T-cell (primary cell): ENCODE results near the gene MYT1. TPM values are rescaled to one million over a fixed set of nuclear protein-coding genes. Genes with fewer than 3 reads are reported as not detected.
A peak's percentile ranks its signal among the peaks of the same experiment; 100 is the strongest.

Experiments used
- ATAC-seq, 4 experiments: fragments of 200-7000 bp in 3 of 4; fragments of 150-1000 bp in 1 of 4; cut with Tn5 transposase; replicated peaks in 1 of 4; 1 replicate in 3 of 4; 2 replicates in 1 of 4; pipeline ENCODE4 v1.10.0; 2021; ENCODE audit warnings: moderate library complexity in 3 of 4, mild to moderate bottlenecking in 2 of 4, moderate number of reproducible peaks in 1 of 4
- CTCF ChIA-PET, 2 donors: fragments of 300-600 bp; sonication (Branson Sonifier 250); formaldehyde crosslinking; loops; one replicate each; lab custom pipeline; 2022; ENCODE audit warnings: antibody characterized with exemption in 2 of 2; lab: Charles Lee
- POLR2A ChIA-PET, 2 donors: fragments of 300-600 bp; sonication (Branson Sonifier 250); formaldehyde crosslinking; loops; one replicate each; lab custom pipeline; 2022; ENCODE audit warnings: antibody characterized with exemption in 2 of 2; lab: Charles Lee
- DNase-seq, 35 experiments: peaks; one replicate each; pipeline versions ENCODE4 v3.0.0 to v3.0.0-alpha.2; 2013 to 2023
- H3K27ac ChIP-seq: one replicate; pipeline ENCODE4 v1.5.1; 2013; ENCODE audit warnings: low read length
- H3K27me3 ChIP-seq, 2 experiments: replicated peaks in 1 of 2; 1 replicate in 1 of 2; 2 replicates in 1 of 2; pipeline versions ENCODE4 v1.6.1 to v1.7.0; 2013; ENCODE audit warnings: low read length in 1 of 2, mixed read lengths in 1 of 2; ENCODE audit not compliant: control insufficient read depth in 2 of 2, insufficient read depth in 2 of 2; ENCODE audit errors: extremely low read depth in 1 of 2
- H3K36me3 ChIP-seq, 2 donors: 1 replicate in 1 of 2; 2 replicates in 1 of 2; pipeline versions ENCODE4 v1.6.1 to v1.7.0; 2013; ENCODE audit warnings: low read length in 1 of 2; ENCODE audit not compliant: control insufficient read depth in 2 of 2, insufficient read depth in 1 of 2; ENCODE audit errors: extremely low read depth in 1 of 2
- H3K4me1 ChIP-seq, 2 experiments: 1 replicate in 1 of 2; 2 replicates in 1 of 2; pipeline versions ENCODE4 v1.6.1 to v1.7.0; 2013; ENCODE audit warnings: low read length in 2 of 2, mixed read lengths in 1 of 2; ENCODE audit not compliant: insufficient read depth in 2 of 2, control insufficient read depth in 1 of 2; ENCODE audit errors: extremely low read depth in 1 of 2
- H3K4me3 ChIP-seq, 2 donors: 1 replicate in 1 of 2; 2 replicates in 1 of 2; pipeline versions ENCODE4 v1.5.1 to v1.7.0; 2013; ENCODE audit warnings: mild to moderate bottlenecking in 2 of 2, low read length in 1 of 2, moderate library complexity in 1 of 2; ENCODE audit not compliant: control insufficient read depth in 1 of 2; ENCODE audit errors: extremely low read depth in 1 of 2
- H3K9me3 ChIP-seq: 2 replicates; pipeline ENCODE4 v1.7.0; 2013
- H3K27ac Mint-ChIP-seq, 2 donors: one replicate each; pipeline ENCODE4 v1.8.0; 2020 to 2021; ENCODE audit warnings: mild to moderate bottlenecking in 2 of 2, mixed read lengths in 2 of 2
- H3K27me3 Mint-ChIP-seq, 2 donors: one replicate each; pipeline ENCODE4 v1.8.0; 2021 to 2022; ENCODE audit warnings: mixed read lengths in 2 of 2
- H3K36me3 Mint-ChIP-seq: one replicate; pipeline ENCODE4 v1.8.0; 2021; ENCODE audit warnings: mixed read lengths
- H3K4me1 Mint-ChIP-seq, 3 donors: one replicate each; pipeline ENCODE4 v1.8.0; 2020 to 2022; ENCODE audit warnings: mixed read lengths in 3 of 3, mild to moderate bottlenecking in 1 of 3
- H3K4me3 Mint-ChIP-seq, 3 donors: one replicate each; pipeline ENCODE4 v1.8.0; 2020 to 2022; ENCODE audit warnings: mild to moderate bottlenecking in 3 of 3, mixed read lengths in 3 of 3, moderate library complexity in 3 of 3
- H3K9me3 Mint-ChIP-seq, 3 donors: one replicate each; pipeline ENCODE4 v1.8.0; 2020 to 2022; ENCODE audit warnings: mixed read lengths in 3 of 3
- WGBS: methylation state at CpG from one replicate; pipeline ENCODE4 v1.1.5; 2013; ENCODE audit warnings: missing lambda C conversion rate; ENCODE audit not compliant: insufficient coverage; 5-methylcytosine and 5-hydroxymethylcytosine counted together
- total RNA-seq, 35 experiments: library from RNA in 6 of 35; stranded (reverse) in 6 of 35; fragments of 120-200 nt in 1 of 35; gene quantifications; one replicate each; pipeline versions ENCODE4 v1.2.1 to v1.2.4 and lab custom pipeline; 2013 to 2026

MYT1 gene
- total RNA-seq, 5 donors from 2014 or later (not counting 1 experiment from before 2014, with no cell fraction given): 0.06 TPM; not detected in 4

DNA sequence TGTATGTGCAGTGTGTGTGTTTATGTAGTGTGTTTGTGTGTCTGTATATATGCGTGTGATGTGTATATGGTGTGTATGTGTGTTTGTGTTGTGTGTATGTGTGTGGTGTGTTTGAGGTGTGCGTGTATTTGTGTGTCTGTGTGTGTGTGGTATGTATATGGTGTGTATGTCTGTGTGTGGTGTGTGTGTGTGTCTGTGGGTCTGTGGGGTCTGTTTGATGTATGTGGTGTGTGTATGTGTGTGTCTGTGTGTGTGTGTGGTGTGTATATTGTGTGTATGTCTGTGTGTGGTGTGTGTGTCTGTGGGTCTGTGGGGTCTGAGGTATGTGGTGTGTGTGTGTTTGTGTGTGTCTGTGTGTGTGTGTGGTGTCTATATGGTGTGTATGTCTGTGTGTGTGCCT lies 10.8 kb upstream of the MYT1 start:
- CTCF ChIA-PET: no interaction called here
- ATAC-seq: no peak
- peaks cover 0 to 1% of the 10 kb centered on the region in 2 donors for H3K27me3 Mint-ChIP-seq
- no peaks in the 10 kb centered on the region for H3K4me1 ChIP-seq
- H3K27ac Mint-ChIP-seq: no peak overlapping the region
- no peaks in the 10 kb centered on the region for H3K9me3 Mint-ChIP-seq
- peaks cover 0 to 29% of the 10 kb centered on the region in 2 experiments for H3K27me3 ChIP-seq
- POLR2A ChIA-PET: no interaction called here
- H3K9me3 ChIP-seq: no peaks in the 10 kb centered on the region
- H3K4me3 ChIP-seq: no peak overlapping the region
- 85% methylated on average over 2 of the region's 2 CpGs for WGBS
- H3K36me3 Mint-ChIP-seq: no peaks in the 10 kb centered on the region
- no peaks in the 10 kb centered on the region for H3K4me1 Mint-ChIP-seq
- H3K4me3 Mint-ChIP-seq: no peak overlapping the region
- H3K36me3 ChIP-seq: no peaks in the 10 kb centered on the region
- no peak overlapping the region for H3K27ac ChIP-seq
- no peak for DNase-seq

DNA sequence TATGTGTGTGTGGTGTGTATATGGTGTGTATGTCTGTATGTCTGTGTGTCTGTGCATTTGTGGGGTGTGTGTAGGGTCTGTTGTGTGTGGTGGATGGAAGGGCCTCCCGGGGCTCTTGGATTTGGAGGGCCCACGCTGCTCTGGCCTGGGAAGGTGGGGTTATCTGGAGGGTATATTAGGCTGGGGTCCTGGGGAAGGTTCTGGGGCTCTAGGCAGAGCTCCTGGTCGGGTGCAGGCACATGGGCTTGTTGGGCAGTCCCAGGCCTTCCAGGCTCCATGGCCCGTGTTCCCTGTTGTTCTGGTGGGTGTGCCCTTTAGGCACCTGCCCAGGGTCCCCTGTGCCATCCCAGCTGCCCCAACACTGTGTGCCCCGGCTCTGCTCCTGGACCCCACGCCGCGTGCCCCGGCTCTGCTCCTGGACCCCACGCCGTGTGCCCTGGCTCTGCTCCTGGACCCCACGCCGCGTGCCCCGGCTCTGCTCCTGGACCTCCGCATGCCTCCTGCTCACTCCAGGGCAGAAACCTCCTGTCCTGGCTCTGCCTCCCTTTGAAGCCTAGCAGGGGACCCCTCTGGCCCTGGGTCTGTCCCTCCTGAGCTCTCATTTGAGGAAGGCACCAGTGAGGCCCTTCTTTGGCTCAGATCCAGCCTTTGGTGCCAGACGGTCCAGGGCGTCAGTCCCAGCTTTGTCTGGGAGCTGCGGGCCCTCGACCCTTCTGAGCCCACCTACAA lies 10.2 kb upstream of the MYT1 start:
- no peaks in the 10 kb centered on the region for H3K4me1 ChIP-seq
- no peaks in the 10 kb centered on the region for H3K9me3 ChIP-seq
- POLR2A ChIA-PET: no interaction called here
- H3K4me1 Mint-ChIP-seq: no peaks in the 10 kb centered on the region
- ATAC-seq: no peak
- H3K27me3 ChIP-seq: peaks cover 0 to 32% of the 10 kb centered on the region in 2 experiments
- no peak overlapping the region for H3K4me3 Mint-ChIP-seq
- no peak overlapping the region for H3K27ac ChIP-seq
- H3K36me3 ChIP-seq: no peaks in the 10 kb centered on the region
- H3K27ac Mint-ChIP-seq: no peak overlapping the region
- peaks cover 3 to 4% of the 10 kb centered on the region in 2 donors for H3K27me3 Mint-ChIP-seq
- CTCF ChIA-PET: no interaction called here
- WGBS: 87% methylated on average over 20 of the region's 20 CpGs
- no peaks in the 10 kb centered on the region for H3K36me3 Mint-ChIP-seq
- no peak for DNase-seq
- no peaks in the 10 kb centered on the region for H3K9me3 Mint-ChIP-seq
- no peak overlapping the region for H3K4me3 ChIP-seq

DNA sequence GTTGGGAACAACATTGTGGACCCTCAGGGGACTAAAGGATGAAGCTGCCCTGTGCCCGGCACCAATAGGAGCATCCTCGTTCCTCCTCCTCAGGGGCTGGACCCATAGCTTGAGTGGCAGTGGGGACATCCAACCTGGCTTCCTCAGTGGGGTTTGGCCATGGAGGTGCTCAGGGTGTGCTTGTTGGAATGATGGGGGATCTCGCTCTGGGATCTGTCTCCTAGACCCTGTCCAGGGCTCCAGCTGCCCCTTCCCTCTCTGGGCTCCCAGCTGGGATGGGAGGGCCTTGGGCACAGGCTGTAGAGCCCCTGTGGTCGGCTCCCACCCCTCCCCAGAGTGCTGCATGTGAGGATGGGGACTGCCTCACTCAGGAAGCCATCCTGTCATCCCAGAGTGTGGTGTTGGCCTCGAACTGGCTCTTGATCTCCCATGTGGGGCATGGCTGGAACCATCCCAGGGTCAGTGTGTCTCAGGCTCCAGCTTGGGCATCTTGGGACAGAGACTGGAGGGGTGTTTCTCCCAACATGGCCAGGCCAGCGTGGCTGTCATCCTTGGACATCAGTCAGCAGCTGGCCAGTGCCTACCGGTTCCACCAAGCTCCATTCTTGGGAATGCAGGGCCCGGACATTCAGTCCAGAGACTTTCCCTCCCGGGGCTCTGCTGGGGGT lies 9.5 kb upstream of the MYT1 start:
- no peaks in the 10 kb centered on the region for H3K36me3 ChIP-seq
- H3K36me3 Mint-ChIP-seq: no peaks in the 10 kb centered on the region
- H3K9me3 ChIP-seq: no peaks in the 10 kb centered on the region
- peaks cover 0 to 39% of the 10 kb centered on the region in 2 experiments for H3K27me3 ChIP-seq
- H3K9me3 Mint-ChIP-seq: no peaks in the 10 kb centered on the region
- no peak for DNase-seq
- ATAC-seq: no peak
- WGBS: 67% methylated on average over 6 of the region's 9 CpGs
- H3K4me3 ChIP-seq: no peak overlapping the region
- CTCF ChIA-PET: no interaction called here
- peaks cover 6 to 9% of the 10 kb centered on the region in 2 donors for H3K27me3 Mint-ChIP-seq
- POLR2A ChIA-PET: no interaction called here
- H3K4me1 Mint-ChIP-seq: no peaks in the 10 kb centered on the region
- no peak overlapping the region for H3K4me3 Mint-ChIP-seq
- H3K27ac ChIP-seq: no peak overlapping the region
- H3K4me1 ChIP-seq: no peaks in the 10 kb centered on the region
- no peak overlapping the region for H3K27ac Mint-ChIP-seq

DNA sequence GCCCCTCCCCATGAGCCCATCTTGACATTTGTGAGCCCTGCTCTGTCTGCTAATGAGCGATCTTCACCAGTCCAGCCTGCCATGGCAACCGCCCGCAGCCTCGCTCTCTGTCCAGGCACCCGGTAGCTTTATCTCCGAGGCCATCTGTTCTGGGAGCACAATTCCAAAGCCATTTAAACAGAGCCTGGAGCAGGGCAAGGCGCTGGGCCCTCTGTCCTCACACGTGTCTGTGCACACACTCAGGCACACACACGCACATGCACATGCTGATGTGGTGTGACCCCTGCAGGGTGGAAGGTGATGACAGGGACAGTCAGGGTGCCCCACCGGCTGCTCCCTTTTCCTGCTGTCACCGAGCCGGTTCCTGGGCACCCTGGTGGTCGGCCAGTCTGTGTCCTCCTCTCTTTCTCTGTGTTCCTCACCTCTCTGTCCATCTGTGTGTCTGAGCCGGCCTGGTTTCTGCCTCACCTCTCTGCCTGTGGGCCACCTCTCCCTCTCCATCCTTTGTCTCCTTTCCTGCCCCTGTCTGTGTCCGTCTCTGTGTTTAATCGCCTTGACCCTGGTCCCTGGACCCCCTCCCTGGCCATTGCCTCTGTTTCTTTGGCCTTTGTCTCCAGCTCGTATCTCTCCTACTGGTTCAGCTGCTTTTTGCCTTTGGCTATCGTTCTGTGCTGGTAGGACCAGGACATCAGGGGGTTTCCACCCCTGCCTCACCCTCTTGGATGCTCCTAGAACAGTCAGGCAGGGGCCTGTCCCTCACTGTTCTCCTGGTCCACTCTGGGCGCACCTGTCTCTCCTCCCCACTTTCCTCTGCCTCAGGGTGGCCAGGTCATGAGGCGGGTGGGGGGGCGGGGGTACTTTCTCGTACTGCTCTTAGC lies 8.8 kb upstream of the MYT1 start:
- no peaks in the 10 kb centered on the region for H3K4me1 ChIP-seq
- ATAC-seq (no peak), DNase-seq (no peak)
- Mint-ChIP-seq H3K27me3 (peaks cover 6 to 16% of the 10 kb centered on the region in 2 donors), H3K36me3 (no peaks in the 10 kb centered on the region), H3K27ac (peak overlapping the region in 1 of 2 donors; percentile 29), H3K4me1 (no peaks in the 10 kb centered on the region), H3K4me3 (no peak overlapping the region), H3K9me3 (no peaks in the 10 kb centered on the region)
- H3K27ac ChIP-seq: no peak overlapping the region
- CTCF ChIA-PET: no interaction called here
- no peaks in the 10 kb centered on the region for H3K9me3 ChIP-seq
- WGBS: 82% methylated on average over 19 of the region's 22 CpGs
- POLR2A ChIA-PET: no interaction called here
- no peak overlapping the region for H3K4me3 ChIP-seq
- peaks cover 0 to 47% of the 10 kb centered on the region in 2 experiments for H3K27me3 ChIP-seq
- H3K36me3 ChIP-seq: no peaks in the 10 kb centered on the region

DNA sequence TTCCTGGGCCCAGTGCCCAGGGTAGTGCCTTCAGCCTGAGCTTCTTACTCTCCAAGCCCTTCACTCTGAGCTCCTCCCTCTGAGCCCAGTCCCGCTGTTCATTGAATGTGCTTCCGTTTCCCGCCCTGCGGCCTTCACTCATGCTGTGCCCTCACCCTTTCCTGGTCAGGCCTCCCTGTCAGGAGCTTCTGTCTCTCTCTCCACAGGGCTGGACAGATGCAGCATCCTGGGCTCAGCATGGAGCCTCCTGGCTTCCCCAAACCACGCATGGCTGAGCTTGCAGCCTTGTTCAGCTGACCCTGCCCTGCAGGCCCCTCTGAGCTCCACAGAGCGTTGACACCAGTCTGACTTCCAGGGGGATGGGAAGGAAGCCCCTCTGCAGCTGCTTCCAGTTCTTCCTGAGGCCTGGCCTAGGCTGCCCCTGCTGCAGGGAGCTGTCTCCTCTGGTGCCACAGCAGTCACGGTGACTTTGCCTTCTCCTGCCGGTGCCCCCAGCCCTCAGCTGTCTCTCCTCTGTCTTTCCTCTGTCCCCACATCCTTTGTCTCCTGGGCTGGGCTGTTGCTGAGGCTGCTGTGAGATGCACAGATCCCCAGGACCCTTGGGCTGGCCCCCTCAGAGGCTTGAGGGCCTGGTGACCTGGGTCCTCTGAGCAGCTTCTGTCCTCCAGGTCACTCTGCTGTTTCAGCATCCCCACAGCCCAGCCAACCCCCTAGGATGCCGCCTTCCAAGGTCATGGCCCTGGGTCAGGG lies 7.9 kb upstream of the MYT1 start:
- Mint-ChIP-seq H3K9me3 (no peaks in the 10 kb centered on the region), H3K27me3 (peaks cover 7 to 23% of the 10 kb centered on the region in 2 donors)
- CTCF ChIA-PET: no interaction called here

More for the DNA sequence above, 7.9 kb upstream of the MYT1 start:
- 73% methylated on average over 9 of the region's 9 CpGs for WGBS
- no peaks in the 10 kb centered on the region for H3K36me3 Mint-ChIP-seq
- Histone ChIP-seq H3K9me3 (no peaks in the 10 kb centered on the region), H3K4me1 (no peaks in the 10 kb centered on the region), H3K27me3 (peaks cover 0 to 55% of the 10 kb centered on the region in 2 experiments), H3K36me3 (no peaks in the 10 kb centered on the region), H3K27ac (no peak overlapping the region), H3K4me3 (no peak overlapping the region)
- no peak for ATAC-seq
- no peak overlapping the region for H3K4me3 Mint-ChIP-seq
- H3K27ac Mint-ChIP-seq: no peak overlapping the region
- DNase-seq: no peak
- no peaks in the 10 kb centered on the region for H3K4me1 Mint-ChIP-seq
- POLR2A ChIA-PET: no interaction called here
